OCI-LY7 (cell line): Measurements from ENCODE around the gene CNNM2. TPM values are rescaled to one million over a fixed set of nuclear protein-coding genes. Genes with fewer than 3 reads are reported as not detected.

ENCODE experiments used
- BruUV-seq: library from RNA; stranded (reverse); fragments of 400-500 nt; replicated peaks from 2 replicates; lab custom pipeline; 2021; lab: Mats Ljungman, UMichigan
- CTCF ChIA-PET: fragments of 300-600 bp; sonication (Branson Sonifier 250); formaldehyde crosslinking; loops from one replicate; lab custom pipeline; 2022; ENCODE audit warnings: antibody characterized with exemption; ENCODE audit not compliant: unreplicated experiment; lab: Charles Lee
- POLR2A ChIA-PET: fragments of 300-600 bp; sonication (Branson Sonifier 250); formaldehyde crosslinking; loops from one replicate; lab custom pipeline; 2022; ENCODE audit warnings: antibody characterized with exemption; lab: Charles Lee
- DNase-seq: peaks from one replicate; pipeline ENCODE4 v3.0.0-alpha.2; 2015; ENCODE audit warnings: low spot score
- H2AFZ ChIP-seq: fragments of 200-600 bp; sonication (generic), shearing (Covaris generic); 2 replicates; pipeline ENCODE4 v1.6.1; 2014; ENCODE audit warnings: mild to moderate bottlenecking, antibody characterized with exemption, low read length, moderate library complexity
- H3K27ac ChIP-seq: fragments of 200-600 bp; sonication (generic); 2 replicates; pipeline ENCODE4 v1.5.1; 2014; ENCODE audit warnings: mixed run types, low read depth, mild to moderate bottlenecking, moderate library complexity, low read length, inconsistent platforms; ENCODE audit not compliant: poor library complexity, severe bottlenecking
- H3K36me3 ChIP-seq: fragments of 200-600 bp; sonication (generic); 2 replicates; pipeline ENCODE4 v1.6.1; 2014; ENCODE audit warnings: mild to moderate bottlenecking, antibody characterized with exemption, low read length, moderate library complexity, mixed read lengths; ENCODE audit not compliant: insufficient read depth
- H3K4me1 ChIP-seq: fragments of 200-600 bp; sonication (generic); 2 replicates; pipeline ENCODE4 v1.5.1; 2014; ENCODE audit warnings: mild to moderate bottlenecking, low read length; ENCODE audit not compliant: insufficient read depth, poor library complexity, severe bottlenecking
- H3K4me2 ChIP-seq: fragments of 200-600 bp; sonication (generic); 2 replicates; pipeline ENCODE4 v1.6.1; 2014; ENCODE audit warnings: mild to moderate bottlenecking, low read length
- H3K4me3 ChIP-seq: fragments of 200-600 bp; sonication (generic); 2 replicates; pipeline ENCODE4 v1.5.1; 2014; ENCODE audit warnings: mild to moderate bottlenecking, low read depth, low read length; ENCODE audit not compliant: poor library complexity, severe bottlenecking
- H3K79me2 ChIP-seq: fragments of 200-600 bp; sonication (generic); 2 replicates; pipeline ENCODE4 v1.6.1; 2016; ENCODE audit warnings: low read depth, mild to moderate bottlenecking, low read length, moderate library complexity, mixed read lengths; ENCODE audit not compliant: insufficient read depth
- H3K9me2 ChIP-seq: fragments of 200-600 bp; sonication (generic); 2 replicates; pipeline ENCODE4 v1.6.1; 2016; ENCODE audit warnings: mild to moderate bottlenecking, low read length, mixed read lengths; ENCODE audit not compliant: insufficient read depth
- H3K9me3 ChIP-seq: fragments of 200-600 bp; sonication (generic); 2 replicates; pipeline ENCODE4 v1.6.1; 2014; ENCODE audit warnings: mild to moderate bottlenecking, mixed run types, low read length, mixed read lengths
- H4K20me1 ChIP-seq: fragments of 200-600 bp; sonication (generic); 2 replicates; pipeline ENCODE4 v1.6.1; 2014; ENCODE audit warnings: mild to moderate bottlenecking, antibody characterized with exemption, low read length, moderate library complexity, mixed read lengths; ENCODE audit not compliant: insufficient read depth
- EZH2phosphoT487 ChIP-seq: fragments of 200-600 bp; sonication (generic); IDR thresholded peaks from 2 replicates; pipeline ENCODE4 v1.6.1; 2018; ENCODE audit warnings: low read depth, borderline replicate concordance, mild to moderate bottlenecking, mixed run types, antibody characterized with exemption, low read length, moderate library complexity, mixed read lengths
- intact Hi-C: fragments of 100-400 bp; cut with micrococcal nuclease; formaldehyde crosslinking; loops from one replicate; pipeline ENCODE4 v1.10.0; 2022; ENCODE audit not compliant: unreplicated experiment
- total RNA-seq, 2 experiments: library from RNA; depleted of rRNA in 1 of 2; stranded (reverse); fragments of >200 nt in 1 of 2; shearing (Covaris generic) in 1 of 2; gene quantifications; 2 replicates each; pipeline ENCODE4 v1.2.3, GENCODE V29; 2014 to 2022
- TF ChIP-seq, protein P1 (sequence below): fragments of 200-600 bp; sonication (generic); conservative IDR thresholded peaks from 2 replicates; pipeline ENCODE4 v1.5.1; 2014; ENCODE audit warnings: mild to moderate bottlenecking, antibody characterized with exemption, low read length, moderate library complexity, mixed read lengths

Gene CNNM2
- total RNA-seq, 2 experiments from 2014 or later = 6.6 to 7.2 TPM

DNA sequence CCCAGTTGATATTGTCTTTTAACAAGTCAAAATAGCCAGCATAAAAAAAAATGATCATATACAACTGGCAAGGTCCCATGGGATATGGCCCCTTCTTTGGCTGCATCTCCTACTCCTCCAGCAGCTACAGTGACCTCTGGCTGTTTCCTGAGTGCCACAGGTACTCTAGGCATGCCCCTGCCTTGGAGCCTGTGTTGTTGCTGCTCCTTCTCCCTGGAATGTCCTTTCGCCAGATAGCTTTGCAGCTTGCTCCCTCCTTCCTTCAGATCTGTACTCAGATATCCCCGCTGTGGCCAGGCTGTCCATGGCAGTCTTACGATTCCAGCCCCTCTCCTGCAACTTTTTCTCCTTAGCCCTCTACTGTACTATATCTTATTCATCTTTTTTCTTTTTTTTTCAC lies 23.3 kb downstream of the CNNM2 start:
- Histone ChIP-seq H3K4me2 (no peak overlapping the region), H4K20me1 (no peaks in the 10 kb centered on the region), H2AFZ (no peak overlapping the region), H3K4me1 (no peaks in the 10 kb centered on the region), H3K4me3 (no peak overlapping the region), H3K9me2 (no peaks in the 10 kb centered on the region), H3K36me3 (no peaks in the 10 kb centered on the region), H3K79me2 (no peaks in the 10 kb centered on the region), H3K9me3 (no peaks in the 10 kb centered on the region), H3K27ac (no peak overlapping the region)
- CTCF ChIA-PET = no interaction called here
- POLR2A ChIA-PET = no interaction called here
- TF ChIP-seq, protein P1, sequence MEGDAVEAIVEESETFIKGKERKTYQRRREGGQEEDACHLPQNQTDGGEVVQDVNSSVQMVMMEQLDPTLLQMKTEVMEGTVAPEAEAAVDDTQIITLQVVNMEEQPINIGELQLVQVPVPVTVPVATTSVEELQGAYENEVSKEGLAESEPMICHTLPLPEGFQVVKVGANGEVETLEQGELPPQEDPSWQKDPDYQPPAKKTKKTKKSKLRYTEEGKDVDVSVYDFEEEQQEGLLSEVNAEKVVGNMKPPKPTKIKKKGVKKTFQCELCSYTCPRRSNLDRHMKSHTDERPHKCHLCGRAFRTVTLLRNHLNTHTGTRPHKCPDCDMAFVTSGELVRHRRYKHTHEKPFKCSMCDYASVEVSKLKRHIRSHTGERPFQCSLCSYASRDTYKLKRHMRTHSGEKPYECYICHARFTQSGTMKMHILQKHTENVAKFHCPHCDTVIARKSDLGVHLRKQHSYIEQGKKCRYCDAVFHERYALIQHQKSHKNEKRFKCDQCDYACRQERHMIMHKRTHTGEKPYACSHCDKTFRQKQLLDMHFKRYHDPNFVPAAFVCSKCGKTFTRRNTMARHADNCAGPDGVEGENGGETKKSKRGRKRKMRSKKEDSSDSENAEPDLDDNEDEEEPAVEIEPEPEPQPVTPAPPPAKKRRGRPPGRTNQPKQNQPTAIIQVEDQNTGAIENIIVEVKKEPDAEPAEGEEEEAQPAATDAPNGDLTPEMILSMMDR = no peak
- no peak for TF ChIP-seq EZH2phosphoT487
- no TSS peak for BruUV-seq
- no peak for DNase-seq
- intact Hi-C loops = no loop called here

DNA sequence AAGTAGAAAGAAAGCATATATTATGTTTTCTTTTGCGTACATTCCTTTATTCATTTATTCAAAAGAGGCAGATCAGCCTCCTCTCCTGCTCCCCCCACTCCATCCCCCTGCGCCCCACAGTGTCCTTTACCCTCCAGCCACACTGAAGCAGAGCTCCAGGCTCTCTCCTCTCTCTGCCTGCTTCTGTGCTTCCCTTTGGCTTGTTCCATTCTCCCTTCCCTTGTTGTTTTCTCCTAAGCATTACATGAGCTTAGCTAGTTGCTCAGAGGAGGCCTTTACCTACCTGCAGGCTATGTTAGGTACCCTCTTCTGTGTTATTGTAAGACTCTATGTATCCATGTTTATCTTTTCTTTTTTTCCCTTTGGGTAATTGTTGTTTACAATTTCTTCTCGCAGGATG lies 27.4 kb downstream of the CNNM2 start:
- no TSS peak for BruUV-seq
- POLR2A ChIA-PET = interaction anchor here (0.5 kb wide), 1 partner anchor 149 kb away, joined by 3 read pairs; no protein-coding TSS in a partner anchor

DNA sequence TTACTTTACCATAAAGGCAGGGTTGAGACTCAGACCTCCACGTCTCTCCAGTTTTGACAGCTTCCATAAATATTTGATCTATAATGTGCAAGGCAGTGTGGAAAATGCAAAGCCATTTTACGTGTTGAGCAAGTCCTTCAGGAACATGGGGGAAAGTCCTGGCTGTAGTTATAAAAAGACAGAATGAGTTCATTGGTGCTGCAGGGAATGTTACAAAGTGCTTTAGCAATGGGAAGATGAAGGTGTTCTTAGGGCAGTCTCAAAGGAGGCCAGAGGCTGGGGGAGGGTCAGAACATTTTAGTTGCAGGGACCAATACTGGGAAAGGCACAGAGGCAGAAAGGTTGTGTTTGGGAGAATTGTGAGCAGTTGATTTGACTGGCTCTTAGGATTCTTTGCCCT lies 27.9 kb downstream of the CNNM2 start:
- Histone ChIP-seq H3K27ac (no peak overlapping the region), H3K4me3 (no peak overlapping the region), H3K4me2 (no peak overlapping the region), H3K36me3 (no peaks in the 10 kb centered on the region), H3K9me3 (no peaks in the 10 kb centered on the region), H3K9me2 (no peaks in the 10 kb centered on the region), H3K4me1 (no peaks in the 10 kb centered on the region), H4K20me1 (no peaks in the 10 kb centered on the region), H2AFZ (no peak overlapping the region), H3K79me2 (no peaks in the 10 kb centered on the region)
- ChIA-PET POLR2A (no interaction called here), CTCF (no interaction called here)
- BruUV-seq = no TSS peak
- intact Hi-C loops = no loop called here
- no peak for TF ChIP-seq EZH2phosphoT487
- TF ChIP-seq, protein P1 = no peak
- DNase-seq = no peak

More for the DNA sequence above, 27.4 kb downstream of the CNNM2 start:
- Histone ChIP-seq H3K9me2 (no peaks in the 10 kb centered on the region), H3K4me3 (no peak overlapping the region), H3K27ac (no peak overlapping the region), H3K4me1 (no peaks in the 10 kb centered on the region), H4K20me1 (no peaks in the 10 kb centered on the region), H3K9me3 (no peaks in the 10 kb centered on the region), H2AFZ (no peak overlapping the region), H3K36me3 (no peaks in the 10 kb centered on the region), H3K79me2 (no peaks in the 10 kb centered on the region), H3K4me2 (no peak overlapping the region)
- CTCF ChIA-PET = no interaction called here
- DNase-seq = no peak
- no peak for TF ChIP-seq EZH2phosphoT487
- TF ChIP-seq, protein P1 = no peak
- intact Hi-C loops = no loop called here
